Dermis blood vessel endothelial cell (primary cell): ENCODE measurements around the gene BRK1. TPM values are rescaled to one million over a fixed set of nuclear protein-coding genes. Genes with fewer than 3 reads are reported as not detected.

ENCODE experiments used
- total RNA-seq: library from RNA; depleted of rRNA; stranded (reverse); fragments of >200 nt; gene quantifications from 2 replicates; pipeline ENCODE4 v1.2.3, GENCODE V29; 2014

The BRK1 gene
- total RNA-seq, 1 donor from 2014 or later, result 148 TPM

Other genes with a start within 250 kb of the BRK1 start
- not detected in 2 replicates for gene CIDEC, start 235.4 kb upstream of the BRK1 start, total RNA-seq
- gene JAGN1, start 225.1 kb upstream of the BRK1 start, total RNA-seq, result 31.6 and 39.5 TPM in 2 replicates
- gene IL17RE, start 212.8 kb upstream of the BRK1 start, total RNA-seq, result 0.14 and 0.17 TPM in 2 replicates
- 20.4 and 25.4 TPM in 2 replicates for gene IL17RC, start 198.6 kb upstream of the BRK1 start, total RNA-seq
- gene CRELD1, start 181.8 kb upstream of the BRK1 start, total RNA-seq, result 33.1 and 50.4 TPM in 2 replicates
- 0.68 and 0.84 TPM in 2 replicates for gene PRRT3, start 163.3 kb upstream of the BRK1 start, total RNA-seq
- 44.6 and 121 TPM in 2 replicates for gene EMC3, start 128.8 kb upstream of the BRK1 start, total RNA-seq
- gene FANCD2, start 89.2 kb upstream of the BRK1 start, total RNA-seq, result 15.0 and 37.2 TPM in 2 replicates
- not detected in 2 replicates for gene FANCD2OS, start 7.4 kb upstream of the BRK1 start, total RNA-seq
- 51.8 and 51.9 TPM in 2 replicates for gene VHL, start 26.1 kb downstream of the BRK1 start, total RNA-seq
- 42.5 and 55.6 TPM in 2 replicates for gene IRAK2, start 49.2 kb downstream of the BRK1 start, total RNA-seq
- 11.4 and 13.8 TPM in 2 replicates for gene TATDN2, start 132.8 kb downstream of the BRK1 start, total RNA-seq
- gene GHRL, start 177.3 kb downstream of the BRK1 start, total RNA-seq, result 0.19 and 0.68 TPM in 2 replicates
- gene SEC13, start 205.4 kb downstream of the BRK1 start, total RNA-seq, result 262 and 311 TPM in 2 replicates